ENCODE data around the gene WASL. TPM values are rescaled to one million over a fixed set of nuclear protein-coding genes. Genes with fewer than 3 reads are reported as not detected.

The WASL gene
- total RNA-seq, 1 experiment from 2014 or later = 42.3 TPM

DNA sequence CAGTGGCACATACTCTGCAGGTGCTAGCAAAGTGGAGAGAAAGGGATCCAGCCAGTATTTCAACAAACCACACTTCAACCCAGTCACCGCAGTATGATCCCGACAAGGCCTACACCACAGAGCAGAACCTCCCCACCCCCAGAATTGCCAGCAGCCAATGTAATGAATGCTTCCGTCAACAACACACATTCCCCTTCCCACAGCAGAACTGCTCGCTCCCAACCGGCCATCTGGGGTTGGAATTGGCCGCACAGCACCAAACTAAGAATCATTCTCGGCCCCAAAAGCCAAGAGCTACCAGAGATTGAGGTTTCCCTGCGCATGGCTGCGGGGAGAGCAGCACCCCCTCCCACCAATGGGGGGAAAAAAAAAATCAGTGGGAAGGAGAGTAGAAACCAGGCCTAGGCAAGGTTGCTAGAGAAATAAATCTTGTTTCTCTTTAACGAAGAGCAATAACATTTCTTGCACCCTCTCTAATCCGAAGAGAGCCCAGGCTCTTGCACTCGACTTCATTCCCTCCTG lies 1.1 kb downstream of the WASL start:
- no TSS peak for BruUV-seq (replicated peaks)
- peaks cover 34% of the 10 kb centered on the region for H3K4me1 Mint-ChIP-seq (ENCODE audit: low read depth, unreplicated experiment)

DNA sequence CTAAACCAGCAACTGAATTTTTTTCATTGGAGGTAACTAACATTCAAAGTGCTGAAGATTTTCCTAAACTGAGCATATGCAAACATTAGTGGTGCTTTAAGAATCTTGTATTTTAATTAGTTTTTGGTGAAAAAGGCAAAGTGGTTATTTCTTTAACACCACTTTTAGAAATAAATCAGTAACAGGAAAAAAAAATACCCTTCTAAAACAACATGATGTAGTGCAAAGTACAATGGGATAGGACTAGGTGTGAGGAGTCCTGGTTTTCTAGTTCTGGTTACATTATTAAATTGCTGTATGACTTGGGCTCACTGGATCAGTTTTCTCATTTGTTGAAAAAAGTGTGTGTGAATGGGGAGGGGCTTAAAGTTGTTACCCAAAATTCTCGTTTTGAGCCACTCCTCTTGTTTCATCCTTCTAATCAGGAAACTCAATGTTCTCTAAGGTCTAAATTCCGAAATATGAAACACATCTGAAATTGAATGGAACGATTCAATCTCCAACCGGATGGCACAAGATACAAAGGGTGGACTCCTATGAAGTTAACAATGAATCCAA lies 1.8 kb downstream of the WASL start:
- Histone ChIP-seq H3K36me3 (ENCODE audit: control insufficient read depth, insufficient read depth, low read length) (no peaks in the 10 kb centered on the region; the same call in 1 of the 2 replicates), H3K4me3 (ENCODE audit: low read depth, low read length) (peak overlapping the region; percentile 100), H3K4me1 (peaks cover 24% of the 10 kb centered on the region), H3K9me3 (no peaks in the 10 kb centered on the region), H3K27me3 (replicated peaks; ENCODE audit: control insufficient read depth, insufficient read depth, low read length) (no peaks in the 10 kb centered on the region)
- Mint-ChIP-seq H3K27me3 (ENCODE audit: insufficient read depth, unreplicated experiment) (no peaks in the 10 kb centered on the region), H3K4me1 (ENCODE audit: low read depth, unreplicated experiment) (peaks cover 34% of the 10 kb centered on the region), H3K36me3 (ENCODE audit: insufficient read depth, unreplicated experiment) (peaks cover 31% of the 10 kb centered on the region), H3K27ac (ENCODE audit: unreplicated experiment) (peak overlapping the region; percentile 98), H3K9me3 (ENCODE audit: unreplicated experiment) (no peaks in the 10 kb centered on the region), H3K4me3 (ENCODE audit: unreplicated experiment) (peak overlapping the region; percentile 100)
- CTCF ChIA-PET = no interaction called here
- DNase-seq = no peak
- TF ChIP-seq, protein P1, sequence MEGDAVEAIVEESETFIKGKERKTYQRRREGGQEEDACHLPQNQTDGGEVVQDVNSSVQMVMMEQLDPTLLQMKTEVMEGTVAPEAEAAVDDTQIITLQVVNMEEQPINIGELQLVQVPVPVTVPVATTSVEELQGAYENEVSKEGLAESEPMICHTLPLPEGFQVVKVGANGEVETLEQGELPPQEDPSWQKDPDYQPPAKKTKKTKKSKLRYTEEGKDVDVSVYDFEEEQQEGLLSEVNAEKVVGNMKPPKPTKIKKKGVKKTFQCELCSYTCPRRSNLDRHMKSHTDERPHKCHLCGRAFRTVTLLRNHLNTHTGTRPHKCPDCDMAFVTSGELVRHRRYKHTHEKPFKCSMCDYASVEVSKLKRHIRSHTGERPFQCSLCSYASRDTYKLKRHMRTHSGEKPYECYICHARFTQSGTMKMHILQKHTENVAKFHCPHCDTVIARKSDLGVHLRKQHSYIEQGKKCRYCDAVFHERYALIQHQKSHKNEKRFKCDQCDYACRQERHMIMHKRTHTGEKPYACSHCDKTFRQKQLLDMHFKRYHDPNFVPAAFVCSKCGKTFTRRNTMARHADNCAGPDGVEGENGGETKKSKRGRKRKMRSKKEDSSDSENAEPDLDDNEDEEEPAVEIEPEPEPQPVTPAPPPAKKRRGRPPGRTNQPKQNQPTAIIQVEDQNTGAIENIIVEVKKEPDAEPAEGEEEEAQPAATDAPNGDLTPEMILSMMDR (IDR thresholded peaks at IDR 0.05; ENCODE audit: insufficient read depth in 1 of 2, low read depth in 1 of 2, low read length in 1 of 2, severe bottlenecking in 1 of 2, unreplicated experiment in 1 of 2) = no peak
- intact Hi-C loops (cut with micrococcal nuclease; ENCODE audit: unreplicated experiment) = loop anchor here (1.0 to 5.0 kb wide), 4 partner anchors 9 to 170 kb away; no protein-coding TSS in a partner anchor
- BruUV-seq (replicated peaks) = TSS peak; percentile 36
- POLR2A ChIA-PET = no interaction called here

More for the DNA sequence above, 1.1 kb downstream of the WASL start:
- peak overlapping the region; percentile 100 for H3K4me3 ChIP-seq (ENCODE audit: low read depth, low read length)
- peak overlapping the region; percentile 100 for H3K4me3 Mint-ChIP-seq (ENCODE audit: unreplicated experiment)
- ChIA-PET CTCF (interaction anchor here (1.2 to 1.8 kb wide), 4 partner anchors 9 to 124 kb away, joined by 3 to 7 read pairs (median 6); no protein-coding TSS in a partner anchor), POLR2A (interaction anchor here (0.6 to 1.8 kb wide), 5 partner anchors 27 to 957 kb away, joined by 3 to 6 read pairs (median 4); no protein-coding TSS in a partner anchor)
- intact Hi-C loops (cut with micrococcal nuclease; ENCODE audit: unreplicated experiment) = loop anchor here (1.0 to 5.0 kb wide), 7 partner anchors 9 to 213 kb away; partner anchors contain the start of gene IQUB
- peak; percentile 78 to 80 for DNase-seq
- no peaks in the 10 kb centered on the region for H3K27me3 ChIP-seq (replicated peaks; ENCODE audit: control insufficient read depth, insufficient read depth, low read length)
- H3K36me3 ChIP-seq (ENCODE audit: control insufficient read depth, insufficient read depth, low read length) = no peaks in the 10 kb centered on the region; the same call in 1 of the 2 replicates
- peak overlapping the region; percentile 98 for H3K27ac Mint-ChIP-seq (ENCODE audit: unreplicated experiment)
- peaks cover 20% of the 10 kb centered on the region for H3K4me1 ChIP-seq
- TF ChIP-seq, protein P1 (IDR thresholded peaks at IDR 0.05; ENCODE audit: insufficient read depth in 1 of 2, low read depth in 1 of 2, low read length in 1 of 2, severe bottlenecking in 1 of 2, unreplicated experiment in 1 of 2) = no peak
- H3K9me3 Mint-ChIP-seq (ENCODE audit: unreplicated experiment) = no peaks in the 10 kb centered on the region
- H3K36me3 Mint-ChIP-seq (ENCODE audit: insufficient read depth, unreplicated experiment) = peaks cover 31% of the 10 kb centered on the region
- H3K9me3 ChIP-seq = no peaks in the 10 kb centered on the region
- no peaks in the 10 kb centered on the region for H3K27me3 Mint-ChIP-seq (ENCODE audit: insufficient read depth, unreplicated experiment)

DNA sequence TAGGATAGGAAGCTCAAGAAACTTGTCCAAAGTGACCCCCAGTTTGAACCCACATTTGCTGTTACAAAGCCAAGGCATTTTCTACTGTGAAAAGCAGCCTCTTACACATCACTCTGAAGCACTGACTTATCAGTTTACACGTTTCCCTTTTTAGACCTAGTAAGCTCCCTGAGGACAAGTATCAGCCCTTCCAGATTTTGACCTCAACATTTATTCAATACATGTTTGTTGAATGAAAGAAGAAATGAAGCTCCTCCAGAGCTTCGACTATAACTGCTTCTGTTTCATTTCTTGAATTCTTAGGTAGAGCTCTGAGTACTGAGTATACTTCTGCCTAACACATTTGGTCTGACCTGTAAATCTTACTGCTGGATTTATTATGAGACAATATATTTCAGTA lies 2.7 kb downstream of the WASL start:
- peak overlapping the region; percentile 53 for H3K27ac Mint-ChIP-seq (ENCODE audit: unreplicated experiment)
- TF ChIP-seq, protein P1 (IDR thresholded peaks at IDR 0.05; ENCODE audit: insufficient read depth in 1 of 2, low read depth in 1 of 2, low read length in 1 of 2, severe bottlenecking in 1 of 2, unreplicated experiment in 1 of 2) = no peak
- peaks cover 31% of the 10 kb centered on the region for H3K36me3 Mint-ChIP-seq (ENCODE audit: insufficient read depth, unreplicated experiment)
- no TSS peak for BruUV-seq (replicated peaks)
- Histone ChIP-seq H3K9me3 (no peaks in the 10 kb centered on the region), H3K4me1 (peaks cover 32% of the 10 kb centered on the region), H3K36me3 (ENCODE audit: control insufficient read depth, insufficient read depth, low read length) (no peaks in the 10 kb centered on the region; the same call in 1 of the 2 replicates), H3K4me3 (ENCODE audit: low read depth, low read length) (no peak overlapping the region; the same call in none of the 2 replicates), H3K27me3 (replicated peaks; ENCODE audit: control insufficient read depth, insufficient read depth, low read length) (no peaks in the 10 kb centered on the region)
- H3K27me3 Mint-ChIP-seq (ENCODE audit: insufficient read depth, unreplicated experiment) = no peaks in the 10 kb centered on the region
- no peak for DNase-seq
- CTCF ChIA-PET = no interaction called here
- POLR2A ChIA-PET = no interaction called here
- H3K4me3 Mint-ChIP-seq (ENCODE audit: unreplicated experiment) = peak overlapping the region; percentile 100
- H3K9me3 Mint-ChIP-seq (ENCODE audit: unreplicated experiment) = no peaks in the 10 kb centered on the region
- H3K4me1 Mint-ChIP-seq (ENCODE audit: low read depth, unreplicated experiment) = peaks cover 34% of the 10 kb centered on the region
- intact Hi-C loops (cut with micrococcal nuclease; ENCODE audit: unreplicated experiment) = loop anchor here (5.0 kb wide), 3 partner anchors 34 to 171 kb away; no protein-coding TSS in a partner anchor
